ENCODE results near the gene FGFRL1. TPM values are rescaled to one million over a fixed set of nuclear protein-coding genes. Genes with fewer than 3 reads are reported as not detected.
A peak's percentile ranks its signal among the peaks of the same experiment; 100 is the strongest.
"Not testable (repeated sequence)": the region's sequence is repeated elsewhere in the genome, so short reads cannot be mapped to it uniquely, and the experiment has no call there.

FGFRL1 gene
- total and polyA plus RNA-seq, 4 donors, result 6.9 to 32.9 (median 24.2) TPM

DNA sequence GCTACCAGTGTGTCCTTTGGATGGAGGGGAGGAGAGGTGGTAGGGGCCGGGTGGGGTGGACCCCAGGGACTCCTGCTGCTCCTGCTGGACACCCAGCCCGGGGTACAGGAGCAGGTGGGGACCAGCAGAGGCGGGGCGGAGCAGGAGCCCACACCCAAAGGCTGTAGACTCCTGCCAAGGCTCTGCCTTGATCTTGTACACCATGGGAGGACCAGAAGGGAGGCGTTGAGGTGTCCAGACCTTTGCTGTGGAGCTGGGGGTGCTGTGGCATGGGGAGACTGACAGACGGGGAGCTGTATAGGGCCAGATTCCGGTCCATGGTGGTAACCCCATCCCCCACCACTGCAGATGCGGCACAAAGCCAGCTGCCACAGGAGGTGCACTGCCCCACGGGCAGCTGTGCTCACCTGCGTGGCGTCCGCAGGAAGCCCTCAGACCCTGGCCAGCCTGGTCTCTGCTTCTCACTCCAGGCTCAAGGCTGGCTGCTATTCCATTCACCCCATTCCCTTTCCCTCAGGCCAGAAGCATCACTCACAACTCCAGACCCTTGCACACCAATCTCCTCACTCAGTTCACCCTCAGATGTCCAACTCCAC, 13.2 kb upstream of the FGFRL1 start:
- ATAC-seq (ENCODE audit: low FRiP score) (no peak), DNase-seq (no peak)
- H3K36me3 ChIP-seq (ENCODE audit: control insufficient read depth in 1 of 2, insufficient read depth in 2 of 2, low read length in 1 of 2), result no peaks in the 10 kb centered on the region
- intact Hi-C loops (cut with DNase I), result no loop called here
- H3K4me3 ChIP-seq (ENCODE audit: low read length in 2 of 2), result no peak overlapping the region
- no peaks in the 10 kb centered on the region for H3K9me3 ChIP-seq (ENCODE audit: control insufficient read depth, low read length)
- H3K27me3 ChIP-seq (ENCODE audit: control insufficient read depth in 1 of 2, insufficient read depth in 2 of 2, low read length in 1 of 2), result no peaks in the 10 kb centered on the region
- 41 to 49% methylated on average over 12 of the region's 12 CpGs for WGBS, 2 donors
- H3K4me1 ChIP-seq (ENCODE audit: control insufficient read depth in 1 of 2, insufficient read depth in 2 of 2, low read length in 2 of 2), result no peaks in the 10 kb centered on the region
- H3K27ac ChIP-seq (ENCODE audit: low read depth in 1 of 2, low read length in 2 of 2), result no peak overlapping the region

DNA sequence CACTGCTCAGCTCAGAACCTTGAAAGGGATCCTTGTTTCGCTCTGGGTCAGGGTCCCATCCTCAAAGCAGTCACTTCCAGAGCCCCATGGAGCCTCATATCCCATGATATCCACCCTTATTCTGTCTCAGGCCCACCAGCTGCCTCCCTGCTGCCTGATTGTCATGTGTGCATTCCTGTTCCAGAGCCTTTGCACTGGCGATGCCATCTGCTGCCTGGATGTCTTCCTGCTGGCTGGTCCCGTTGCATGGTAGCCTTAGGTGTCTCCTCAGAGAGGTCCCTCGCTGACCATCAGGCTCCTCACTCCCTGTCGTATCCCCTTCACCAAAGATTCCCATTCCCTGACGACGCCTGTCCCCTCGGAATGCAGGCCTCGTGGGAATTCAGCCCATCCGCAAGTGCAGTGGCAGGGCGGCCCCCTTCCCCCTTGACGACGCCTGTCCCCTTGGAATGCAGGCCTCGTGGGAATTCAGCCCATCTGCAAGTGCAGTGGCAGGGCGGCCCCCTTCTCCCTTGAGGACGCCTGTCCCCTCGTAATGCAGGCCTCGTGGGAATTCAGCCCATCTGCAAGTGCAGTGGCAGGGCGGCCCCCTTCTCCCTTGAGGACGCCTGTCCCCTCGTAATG, 12.1 kb upstream of the FGFRL1 start:
- H3K27ac ChIP-seq (ENCODE audit: low read depth in 1 of 2, low read length in 2 of 2); H3K4me1 ChIP-seq (ENCODE audit: control insufficient read depth in 1 of 2, insufficient read depth in 2 of 2, low read length in 2 of 2); H3K9me3 ChIP-seq (ENCODE audit: control insufficient read depth, low read length); intact Hi-C loops (cut with DNase I); H3K4me3 ChIP-seq (ENCODE audit: low read length in 2 of 2); H3K36me3 ChIP-seq (ENCODE audit: control insufficient read depth in 1 of 2, insufficient read depth in 2 of 2, low read length in 1 of 2); H3K27me3 ChIP-seq (ENCODE audit: control insufficient read depth in 1 of 2, insufficient read depth in 2 of 2, low read length in 1 of 2); ATAC-seq (ENCODE audit: low FRiP score); DNase-seq: not testable (repeated sequence)
- 26 to 32% methylated on average over 14 to 18 of the region's 21 CpGs for WGBS, 2 donors

DNA sequence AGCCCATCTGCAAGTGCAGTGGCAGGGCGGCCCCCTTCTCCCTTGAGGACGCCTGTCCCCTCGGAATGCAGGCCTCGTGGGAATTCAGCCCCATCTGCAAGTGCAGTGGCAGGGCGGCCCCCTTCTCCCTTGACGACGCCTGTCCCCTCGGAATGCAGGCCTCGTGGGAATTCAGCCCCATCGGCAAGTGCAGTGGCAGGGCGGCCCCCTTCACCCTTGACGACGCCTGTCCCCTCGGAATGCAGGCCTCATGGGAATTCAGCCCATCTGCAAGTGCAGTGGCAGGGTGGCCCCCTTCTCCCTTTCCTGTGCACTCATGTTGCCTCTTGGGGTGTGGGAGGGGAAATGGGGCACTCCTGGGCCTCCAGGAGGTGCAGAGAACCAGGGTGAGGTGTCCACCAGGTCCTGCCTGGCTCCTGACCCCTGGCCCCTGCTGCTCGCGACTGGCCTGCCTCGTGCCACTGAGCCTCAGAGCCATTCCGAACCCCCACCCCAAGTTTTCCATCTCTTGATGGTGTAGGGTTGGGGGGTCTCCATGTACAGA, 11.5 kb upstream of the FGFRL1 start:
- H3K27ac ChIP-seq (ENCODE audit: low read depth in 1 of 2, low read length in 2 of 2), result no peak overlapping the region
- DNase-seq, result no peak
- no peak for ATAC-seq (ENCODE audit: low FRiP score)
- no peaks in the 10 kb centered on the region for H3K4me1 ChIP-seq (ENCODE audit: control insufficient read depth in 1 of 2, insufficient read depth in 2 of 2, low read length in 2 of 2)
- H3K36me3 ChIP-seq (ENCODE audit: control insufficient read depth in 1 of 2, insufficient read depth in 2 of 2, low read length in 1 of 2), result no peaks in the 10 kb centered on the region
- H3K27me3 ChIP-seq (ENCODE audit: control insufficient read depth in 1 of 2, insufficient read depth in 2 of 2, low read length in 1 of 2), result no peaks in the 10 kb centered on the region
- H3K4me3 ChIP-seq (ENCODE audit: low read length in 2 of 2), result no peak overlapping the region
- no peaks in the 10 kb centered on the region for H3K9me3 ChIP-seq (ENCODE audit: control insufficient read depth, low read length)
- intact Hi-C loops (cut with DNase I), result no loop called here
- WGBS, 2 donors, result 42 to 47% methylated on average over 18 of the region's 18 CpGs

DNA sequence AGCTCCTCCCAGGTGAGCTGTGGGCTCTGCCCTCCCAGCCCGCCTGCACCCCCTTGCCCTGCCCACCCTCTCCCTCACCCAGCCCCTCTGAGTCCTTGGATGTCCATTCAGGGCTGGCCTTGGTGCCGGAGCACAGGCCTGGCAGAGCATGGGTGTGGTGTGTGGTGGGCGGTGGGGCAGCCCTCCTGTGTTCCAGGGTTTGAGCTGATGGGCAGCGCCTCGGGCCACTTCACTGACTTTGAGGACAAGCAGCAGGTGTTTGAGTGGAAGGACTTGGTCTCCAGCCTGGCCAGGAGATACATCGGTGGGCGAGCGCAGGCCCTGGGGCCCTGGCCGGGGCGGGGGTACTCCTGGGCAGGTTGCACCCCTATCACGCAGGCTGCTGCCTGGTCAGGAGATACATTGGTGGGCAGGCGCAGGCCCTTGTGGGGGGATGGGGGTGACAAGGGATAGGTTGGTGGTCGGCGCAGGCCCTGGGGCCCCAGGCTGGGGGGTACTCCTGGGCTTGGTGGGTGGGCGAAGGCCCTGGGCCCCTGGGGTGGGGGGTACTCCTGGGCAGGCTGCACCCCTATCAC, 10.7 kb upstream of the FGFRL1 start:
- no peaks in the 10 kb centered on the region for H3K9me3 ChIP-seq (ENCODE audit: control insufficient read depth, low read length)
- no peak overlapping the region for H3K4me3 ChIP-seq (ENCODE audit: low read length in 2 of 2)
- H3K36me3 ChIP-seq (ENCODE audit: control insufficient read depth in 1 of 2, insufficient read depth in 2 of 2, low read length in 1 of 2), result no peaks in the 10 kb centered on the region
- intact Hi-C loops (cut with DNase I), result no loop called here
- DNase-seq, result no peak
- H3K27me3 ChIP-seq (ENCODE audit: control insufficient read depth in 1 of 2, insufficient read depth in 2 of 2, low read length in 1 of 2), result no peaks in the 10 kb centered on the region
- 85% methylated on average over 13 to 15 of the region's 15 CpGs for WGBS, 2 donors
- no peak for ATAC-seq (ENCODE audit: low FRiP score)
- H3K27ac ChIP-seq (ENCODE audit: low read depth in 1 of 2, low read length in 2 of 2), result no peak overlapping the region
- H3K4me1 ChIP-seq (ENCODE audit: control insufficient read depth in 1 of 2, insufficient read depth in 2 of 2, low read length in 2 of 2), result no peaks in the 10 kb centered on the region

DNA sequence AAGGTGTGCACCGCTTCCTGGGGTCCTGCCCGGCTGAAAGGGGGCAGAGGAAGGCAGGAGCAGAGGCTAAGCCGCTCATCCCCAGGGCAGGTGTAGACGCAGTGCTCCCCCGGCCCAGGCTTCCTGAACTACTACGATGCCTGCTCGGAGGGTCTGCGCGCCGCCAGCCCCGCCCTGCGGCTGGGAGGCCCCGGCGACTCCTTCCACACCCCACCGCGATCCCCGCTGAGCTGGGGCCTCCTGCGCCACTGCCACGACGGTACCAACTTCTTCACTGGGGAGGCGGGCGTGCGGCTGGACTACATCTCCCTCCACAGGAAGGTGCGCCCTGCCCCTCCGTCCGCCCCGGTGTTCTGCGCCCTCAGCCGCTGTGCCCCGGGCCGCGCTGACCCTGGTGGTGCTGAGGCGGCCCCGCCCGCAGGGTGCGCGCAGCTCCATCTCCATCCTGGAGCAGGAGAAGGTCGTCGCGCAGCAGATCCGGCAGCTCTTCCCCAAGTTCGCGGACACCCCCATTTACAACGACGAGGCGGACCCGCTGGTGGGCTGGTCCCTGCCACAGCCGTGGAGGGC, 9.8 kb upstream of the FGFRL1 start:
- H3K4me3 ChIP-seq (ENCODE audit: low read length in 2 of 2), result no peak overlapping the region
- intact Hi-C loops (cut with DNase I), result no loop called here
- no peak for DNase-seq
- no peak overlapping the region for H3K27ac ChIP-seq (ENCODE audit: low read depth in 1 of 2, low read length in 2 of 2)
- no peaks in the 10 kb centered on the region for H3K27me3 ChIP-seq (ENCODE audit: control insufficient read depth in 1 of 2, insufficient read depth in 2 of 2, low read length in 1 of 2)
- WGBS, 2 donors, result 14 to 20% methylated on average over 48 of the region's 48 CpGs
- ATAC-seq (ENCODE audit: low FRiP score), result no peak
- H3K4me1 ChIP-seq (ENCODE audit: control insufficient read depth in 1 of 2, insufficient read depth in 2 of 2, low read length in 2 of 2), result no peaks in the 10 kb centered on the region
- H3K36me3 ChIP-seq (ENCODE audit: control insufficient read depth in 1 of 2, insufficient read depth in 2 of 2, low read length in 1 of 2), result no peaks in the 10 kb centered on the region
- H3K9me3 ChIP-seq (ENCODE audit: control insufficient read depth, low read length), result no peaks in the 10 kb centered on the region

DNA sequence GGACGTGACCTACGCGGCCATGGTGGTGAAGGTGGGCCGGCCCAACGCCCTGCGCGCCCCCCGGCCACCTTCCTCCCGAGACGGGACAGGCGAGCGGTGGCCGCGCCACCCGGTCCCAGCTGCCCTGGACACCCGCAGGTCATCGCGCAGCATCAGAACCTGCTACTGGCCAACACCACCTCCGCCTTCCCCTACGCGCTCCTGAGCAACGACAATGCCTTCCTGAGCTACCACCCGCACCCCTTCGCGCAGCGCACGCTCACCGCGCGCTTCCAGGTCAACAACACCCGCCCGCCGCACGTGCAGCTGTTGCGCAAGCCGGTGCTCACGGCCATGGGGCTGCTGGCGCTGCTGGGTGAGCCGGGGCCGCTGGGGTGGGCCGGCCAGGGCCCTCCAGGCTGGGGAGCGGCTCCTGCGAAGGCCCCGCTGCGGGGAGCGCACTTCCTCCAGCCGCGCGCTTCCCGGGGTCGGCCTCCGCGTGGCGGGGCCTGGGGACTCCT, 9.2 kb upstream of the FGFRL1 start:
- ATAC-seq (ENCODE audit: low FRiP score), result peak; percentile 39
- intact Hi-C loops (cut with DNase I), result no loop called here
- 3% methylated on average over 37 to 54 of the region's 54 CpGs for WGBS, 2 donors
- no peaks in the 10 kb centered on the region for H3K36me3 ChIP-seq (ENCODE audit: control insufficient read depth in 1 of 2, insufficient read depth in 2 of 2, low read length in 1 of 2)
- H3K27ac ChIP-seq (ENCODE audit: low read depth in 1 of 2, low read length in 2 of 2), result no peak overlapping the region
- H3K9me3 ChIP-seq (ENCODE audit: control insufficient read depth, low read length), result no peaks in the 10 kb centered on the region
- H3K4me3 ChIP-seq (ENCODE audit: low read length in 2 of 2), result no peak overlapping the region
- no peaks in the 10 kb centered on the region for H3K4me1 ChIP-seq (ENCODE audit: control insufficient read depth in 1 of 2, insufficient read depth in 2 of 2, low read length in 2 of 2)
- DNase-seq, result no peak
- H3K27me3 ChIP-seq (ENCODE audit: control insufficient read depth in 1 of 2, insufficient read depth in 2 of 2, low read length in 1 of 2), result no peaks in the 10 kb centered on the region

DNA sequence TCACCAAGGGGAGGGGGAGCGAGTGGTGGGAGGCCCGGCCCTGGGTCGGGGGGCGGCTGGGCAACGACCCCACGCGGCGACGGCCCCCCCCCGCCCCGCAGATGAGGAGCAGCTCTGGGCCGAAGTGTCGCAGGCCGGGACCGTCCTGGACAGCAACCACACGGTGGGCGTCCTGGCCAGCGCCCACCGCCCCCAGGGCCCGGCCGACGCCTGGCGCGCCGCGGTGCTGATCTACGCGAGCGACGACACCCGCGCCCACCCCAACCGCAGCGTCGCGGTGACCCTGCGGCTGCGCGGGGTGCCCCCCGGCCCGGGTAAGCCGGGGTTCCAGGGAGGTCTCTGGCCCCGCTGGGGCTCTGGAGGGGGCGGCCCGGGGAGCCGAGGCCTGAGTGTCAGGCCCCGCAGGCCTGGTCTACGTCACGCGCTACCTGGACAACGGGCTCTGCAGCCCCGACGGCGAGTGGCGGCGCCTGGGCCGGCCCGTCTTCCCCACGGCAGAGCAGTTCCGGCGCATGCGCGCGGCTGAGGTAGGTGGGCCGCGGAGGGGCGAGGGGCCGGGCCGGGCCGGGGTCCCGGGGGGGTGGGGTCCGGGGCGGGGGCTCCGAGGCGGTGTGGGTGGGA, 8.7 kb upstream of the FGFRL1 start:
- ATAC-seq (ENCODE audit: low FRiP score), result no peak
- Histone ChIP-seq H3K4me3 (ENCODE audit: low read length in 2 of 2) (no peak overlapping the region), H3K9me3 (ENCODE audit: control insufficient read depth, low read length) (no peaks in the 10 kb centered on the region), H3K27me3 (ENCODE audit: control insufficient read depth in 1 of 2, insufficient read depth in 2 of 2, low read length in 1 of 2) (no peaks in the 10 kb centered on the region), H3K27ac (ENCODE audit: low read depth in 1 of 2, low read length in 2 of 2) (no peak overlapping the region), H3K36me3 (ENCODE audit: control insufficient read depth in 1 of 2, insufficient read depth in 2 of 2, low read length in 1 of 2) (no peaks in the 10 kb centered on the region), H3K4me1 (ENCODE audit: control insufficient read depth in 1 of 2, insufficient read depth in 2 of 2, low read length in 2 of 2) (no peaks in the 10 kb centered on the region)
- 2 to 3% methylated on average over 29 to 75 of the region's 75 CpGs for WGBS, 2 donors
- intact Hi-C loops (cut with DNase I), result no loop called here
- no peak for DNase-seq

DNA sequence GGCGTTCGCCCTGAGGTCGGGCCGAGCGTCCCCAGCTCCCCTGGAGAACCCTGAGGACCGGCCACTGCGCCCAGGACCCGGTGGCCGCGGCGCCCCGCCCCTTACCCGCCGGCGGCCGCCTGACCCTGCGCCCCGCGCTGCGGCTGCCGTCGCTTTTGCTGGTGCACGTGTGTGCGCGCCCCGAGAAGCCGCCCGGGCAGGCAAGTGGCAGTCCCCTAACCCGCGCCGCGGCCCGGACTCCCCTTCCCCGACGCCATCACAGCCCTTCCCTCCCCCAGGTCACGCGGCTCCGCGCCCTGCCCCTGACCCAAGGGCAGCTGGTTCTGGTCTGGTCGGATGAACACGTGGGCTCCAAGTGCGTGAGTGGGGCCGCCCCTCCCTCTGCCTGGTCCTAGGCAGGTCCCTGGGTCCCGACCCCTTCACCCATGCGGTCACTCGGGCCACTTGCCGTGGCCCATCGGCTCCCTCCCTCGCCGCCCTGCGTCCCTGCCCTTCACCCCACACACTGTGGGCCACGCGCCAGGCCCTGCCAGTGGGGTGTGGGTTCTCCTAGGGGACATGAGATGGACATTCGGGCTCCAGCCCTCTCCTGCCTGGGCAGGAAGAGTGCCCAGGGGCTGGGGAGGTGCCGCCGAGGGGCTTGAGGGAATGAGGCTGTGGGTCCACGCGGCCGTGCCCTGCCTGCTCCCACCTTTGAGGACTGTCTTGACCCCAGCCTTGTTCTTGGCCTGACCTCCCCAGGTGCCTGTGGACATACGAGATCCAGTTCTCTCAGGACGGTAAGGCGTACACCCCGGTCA, 8.0 kb upstream of the FGFRL1 start:
- Histone ChIP-seq H3K27ac (ENCODE audit: low read depth in 1 of 2, low read length in 2 of 2) (no peak overlapping the region), H3K9me3 (ENCODE audit: control insufficient read depth, low read length) (no peaks in the 10 kb centered on the region), H3K27me3 (ENCODE audit: control insufficient read depth in 1 of 2, insufficient read depth in 2 of 2, low read length in 1 of 2) (no peaks in the 10 kb centered on the region), H3K4me1 (ENCODE audit: control insufficient read depth in 1 of 2, insufficient read depth in 2 of 2, low read length in 2 of 2) (no peaks in the 10 kb centered on the region), H3K4me3 (ENCODE audit: low read length in 2 of 2) (no peak overlapping the region), H3K36me3 (ENCODE audit: control insufficient read depth in 1 of 2, insufficient read depth in 2 of 2, low read length in 1 of 2) (no peaks in the 10 kb centered on the region)
- 30 to 38% methylated on average over 47 to 63 of the region's 63 CpGs for WGBS, 2 donors
- DNase-seq, result no peak
- intact Hi-C loops (cut with DNase I), result no loop called here
- peak; percentile 6 for ATAC-seq (ENCODE audit: low FRiP score)
